Stimulated activated CD4-positive, alpha-beta T cell treated with anti-CD3 and anti-CD28 coated beads, Interleukin-12 subunit alpha, Interleukin-12 subunit beta, amount 100 ng/mL, for 48 hours (primary cell): Measurements from ENCODE around the gene WDR37.

ENCODE experiments used
- DNase-seq, 3 donors: peaks; one replicate each; pipeline ENCODE4 v3.0.0-alpha.2; 2020; ENCODE audit warnings: low read depth in 2 of 3, low spot score in 1 of 3

Gene WDR37

DNA sequence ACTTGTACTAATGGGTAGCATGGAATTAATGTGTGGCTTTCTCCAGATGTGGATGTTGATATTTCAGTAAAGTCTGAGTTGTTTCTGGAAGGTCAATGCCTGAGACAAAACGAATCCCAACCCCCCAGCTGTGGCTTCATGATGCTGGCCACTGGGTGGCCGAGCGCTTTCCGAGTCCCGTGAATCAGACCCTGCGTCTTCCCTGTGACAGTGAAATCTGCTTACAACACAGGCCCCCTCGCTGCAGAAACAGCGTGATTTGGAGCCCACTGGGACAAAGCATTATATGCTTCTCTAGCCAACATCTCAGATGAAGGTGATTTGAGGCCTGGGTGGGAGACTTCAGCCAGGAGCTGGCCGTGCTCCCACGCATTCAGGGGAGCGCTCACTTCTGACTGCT, 124.7 kb downstream of the WDR37 start:
- DNase-seq, result no peak
